MM.1S (cell line): Measurements from ENCODE around the gene GTF2A2.

Source experiments
- EZH2 ChIP-seq: fragments of 300-600 bp; sonication (generic); optimal IDR thresholded peaks from 2 replicates; pipeline ENCODE3; 2017; ENCODE audit warnings: low read depth, mild to moderate bottlenecking, antibody characterized with exemption, low read length, mixed read lengths
- EZH2phosphoT487 ChIP-seq: fragments of 300-600 bp; sonication (generic); IDR thresholded peaks from 2 replicates; pipeline ENCODE4 v1.6.1; 2018; ENCODE audit warnings: antibody characterized with exemption, low read length
- TF ChIP-seq, protein P1 (sequence below): fragments of 300-600 bp; sonication (generic); IDR thresholded peaks from 2 replicates; pipeline ENCODE4 v1.5.1; 2016; ENCODE audit warnings: antibody characterized with exemption, low read length, mixed read lengths

DNA sequence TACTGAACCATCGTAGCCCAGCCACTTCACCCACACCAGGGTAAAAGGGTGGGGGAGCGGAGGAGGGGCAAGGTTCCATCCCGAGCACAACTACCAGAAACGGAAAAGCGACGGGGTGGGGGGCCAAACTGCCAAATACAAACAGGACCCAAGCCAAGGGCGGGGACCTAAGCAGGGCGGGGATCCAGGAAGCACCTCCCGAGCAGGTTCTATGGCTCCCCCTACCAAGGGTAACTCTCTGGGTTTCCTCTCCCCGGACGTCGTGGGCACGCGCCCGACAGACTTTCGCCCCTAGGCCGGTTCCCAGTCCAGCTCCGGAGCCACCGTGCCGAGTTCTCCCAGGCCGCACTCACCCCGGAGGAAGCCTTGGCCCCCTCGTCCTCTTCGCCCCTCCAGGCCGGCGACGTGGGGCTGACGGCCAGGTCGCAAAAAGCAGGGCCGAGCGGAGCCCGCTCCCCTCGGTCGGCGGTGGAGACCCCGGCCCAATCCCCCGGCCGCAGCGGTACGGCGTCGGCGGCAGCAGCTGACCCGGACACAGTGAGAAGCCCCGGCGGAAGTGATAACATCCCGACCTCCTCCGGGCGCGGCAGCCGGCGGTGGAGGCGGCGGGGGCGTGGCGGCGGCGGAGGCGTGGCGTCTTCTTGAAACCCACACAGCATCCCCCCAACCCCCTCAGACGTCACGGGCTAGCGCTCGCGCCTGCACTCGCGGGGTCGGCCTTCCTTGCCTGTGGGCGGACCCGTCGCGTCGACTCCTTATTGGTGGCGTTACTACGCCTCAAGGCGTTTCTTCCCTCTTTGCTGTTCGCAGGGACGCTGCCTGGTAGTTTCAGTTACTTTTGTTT is 31.7 kb upstream of the GTF2A2 start, which contains the start of gene BNIP2:
- TF ChIP-seq, protein P1, sequence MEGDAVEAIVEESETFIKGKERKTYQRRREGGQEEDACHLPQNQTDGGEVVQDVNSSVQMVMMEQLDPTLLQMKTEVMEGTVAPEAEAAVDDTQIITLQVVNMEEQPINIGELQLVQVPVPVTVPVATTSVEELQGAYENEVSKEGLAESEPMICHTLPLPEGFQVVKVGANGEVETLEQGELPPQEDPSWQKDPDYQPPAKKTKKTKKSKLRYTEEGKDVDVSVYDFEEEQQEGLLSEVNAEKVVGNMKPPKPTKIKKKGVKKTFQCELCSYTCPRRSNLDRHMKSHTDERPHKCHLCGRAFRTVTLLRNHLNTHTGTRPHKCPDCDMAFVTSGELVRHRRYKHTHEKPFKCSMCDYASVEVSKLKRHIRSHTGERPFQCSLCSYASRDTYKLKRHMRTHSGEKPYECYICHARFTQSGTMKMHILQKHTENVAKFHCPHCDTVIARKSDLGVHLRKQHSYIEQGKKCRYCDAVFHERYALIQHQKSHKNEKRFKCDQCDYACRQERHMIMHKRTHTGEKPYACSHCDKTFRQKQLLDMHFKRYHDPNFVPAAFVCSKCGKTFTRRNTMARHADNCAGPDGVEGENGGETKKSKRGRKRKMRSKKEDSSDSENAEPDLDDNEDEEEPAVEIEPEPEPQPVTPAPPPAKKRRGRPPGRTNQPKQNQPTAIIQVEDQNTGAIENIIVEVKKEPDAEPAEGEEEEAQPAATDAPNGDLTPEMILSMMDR: no peak
- TF ChIP-seq EZH2: no peak
- no peak for TF ChIP-seq EZH2phosphoT487
